ENCODE measurements around the gene CSTPP1.

DNA sequence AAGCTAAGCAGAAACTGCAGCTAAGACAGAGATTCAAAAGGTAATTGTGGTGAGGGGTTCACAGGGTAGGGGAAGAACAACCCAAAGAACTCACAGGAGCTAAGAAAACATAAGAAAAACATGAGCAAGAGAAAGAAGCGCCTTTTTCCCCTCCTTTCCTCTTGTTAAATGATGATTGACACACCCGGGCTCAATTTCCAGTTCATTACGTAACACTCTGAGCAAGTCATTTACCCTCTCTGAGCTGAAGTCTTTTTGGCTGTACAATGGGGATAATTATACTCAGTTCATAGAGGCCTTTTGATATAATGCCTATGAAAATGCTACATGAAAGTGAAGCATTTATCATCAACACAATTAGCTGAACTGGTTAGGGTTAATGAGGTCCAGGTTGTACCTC lies 35.4 kb upstream of the CSTPP1 start:
- TF ChIP-seq, protein P1, sequence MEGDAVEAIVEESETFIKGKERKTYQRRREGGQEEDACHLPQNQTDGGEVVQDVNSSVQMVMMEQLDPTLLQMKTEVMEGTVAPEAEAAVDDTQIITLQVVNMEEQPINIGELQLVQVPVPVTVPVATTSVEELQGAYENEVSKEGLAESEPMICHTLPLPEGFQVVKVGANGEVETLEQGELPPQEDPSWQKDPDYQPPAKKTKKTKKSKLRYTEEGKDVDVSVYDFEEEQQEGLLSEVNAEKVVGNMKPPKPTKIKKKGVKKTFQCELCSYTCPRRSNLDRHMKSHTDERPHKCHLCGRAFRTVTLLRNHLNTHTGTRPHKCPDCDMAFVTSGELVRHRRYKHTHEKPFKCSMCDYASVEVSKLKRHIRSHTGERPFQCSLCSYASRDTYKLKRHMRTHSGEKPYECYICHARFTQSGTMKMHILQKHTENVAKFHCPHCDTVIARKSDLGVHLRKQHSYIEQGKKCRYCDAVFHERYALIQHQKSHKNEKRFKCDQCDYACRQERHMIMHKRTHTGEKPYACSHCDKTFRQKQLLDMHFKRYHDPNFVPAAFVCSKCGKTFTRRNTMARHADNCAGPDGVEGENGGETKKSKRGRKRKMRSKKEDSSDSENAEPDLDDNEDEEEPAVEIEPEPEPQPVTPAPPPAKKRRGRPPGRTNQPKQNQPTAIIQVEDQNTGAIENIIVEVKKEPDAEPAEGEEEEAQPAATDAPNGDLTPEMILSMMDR (IDR thresholded peaks at IDR 0.05), result no peak
- no peak for TF ChIP-seq POLR2A (IDR thresholded peaks at IDR 0.05)

All from lower leg skin (tissue), 3 donors.